GM21528 (cell line): Measurements from ENCODE around the gene LONRF2.
"Not testable (repeated sequence)": the region's sequence is repeated elsewhere in the genome, so short reads cannot be mapped to it uniquely, and the experiment has no call there.

Experiments
- ATAC-seq: cut with Tn5 transposase; IDR thresholded peaks from one replicate; pipeline ENCODE4 v1.9.1; 2021; ENCODE audit warnings: mild to moderate bottlenecking, moderate library complexity; ENCODE audit not compliant: unreplicated experiment, low FRiP score

LONRF2 gene

DNA sequence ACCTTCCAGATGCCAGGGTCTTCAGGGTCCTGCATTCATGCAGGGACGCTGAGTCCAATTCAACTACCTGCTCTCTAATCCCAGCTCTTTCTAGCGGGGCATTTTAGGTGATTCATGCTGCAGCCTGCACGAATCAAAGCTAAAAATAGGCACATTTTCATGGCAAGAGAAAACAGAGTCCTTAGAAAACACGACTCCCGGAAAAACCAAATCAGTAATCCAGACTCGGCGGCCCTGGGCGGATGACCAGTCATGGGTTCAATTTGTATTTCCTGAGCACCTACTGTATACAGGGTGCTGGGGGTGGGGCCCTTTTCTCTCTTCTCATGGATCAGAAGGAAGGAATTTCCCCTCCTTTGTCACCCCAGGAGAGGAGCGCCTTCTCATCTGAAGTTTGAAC lies 64.4 kb downstream of the LONRF2 start:
- ATAC-seq: no peak

- no peak for ATAC-seq
Observed at GRCh38 chr2:100256849-100257248, 65.5 kb downstream of the LONRF2 start.

- no peak for ATAC-seq
Observed at GRCh38 chr2:100256416-100256815, 65.9 kb downstream of the LONRF2 start.

GRCh38 chr2:100254646-100255210 lies 67.6 kb downstream of the LONRF2 start:
- ATAC-seq: no peak

- ATAC-seq: no peak
Observed at GRCh38 chr2:100253786-100254185, 68.5 kb downstream of the LONRF2 start.

DNA sequence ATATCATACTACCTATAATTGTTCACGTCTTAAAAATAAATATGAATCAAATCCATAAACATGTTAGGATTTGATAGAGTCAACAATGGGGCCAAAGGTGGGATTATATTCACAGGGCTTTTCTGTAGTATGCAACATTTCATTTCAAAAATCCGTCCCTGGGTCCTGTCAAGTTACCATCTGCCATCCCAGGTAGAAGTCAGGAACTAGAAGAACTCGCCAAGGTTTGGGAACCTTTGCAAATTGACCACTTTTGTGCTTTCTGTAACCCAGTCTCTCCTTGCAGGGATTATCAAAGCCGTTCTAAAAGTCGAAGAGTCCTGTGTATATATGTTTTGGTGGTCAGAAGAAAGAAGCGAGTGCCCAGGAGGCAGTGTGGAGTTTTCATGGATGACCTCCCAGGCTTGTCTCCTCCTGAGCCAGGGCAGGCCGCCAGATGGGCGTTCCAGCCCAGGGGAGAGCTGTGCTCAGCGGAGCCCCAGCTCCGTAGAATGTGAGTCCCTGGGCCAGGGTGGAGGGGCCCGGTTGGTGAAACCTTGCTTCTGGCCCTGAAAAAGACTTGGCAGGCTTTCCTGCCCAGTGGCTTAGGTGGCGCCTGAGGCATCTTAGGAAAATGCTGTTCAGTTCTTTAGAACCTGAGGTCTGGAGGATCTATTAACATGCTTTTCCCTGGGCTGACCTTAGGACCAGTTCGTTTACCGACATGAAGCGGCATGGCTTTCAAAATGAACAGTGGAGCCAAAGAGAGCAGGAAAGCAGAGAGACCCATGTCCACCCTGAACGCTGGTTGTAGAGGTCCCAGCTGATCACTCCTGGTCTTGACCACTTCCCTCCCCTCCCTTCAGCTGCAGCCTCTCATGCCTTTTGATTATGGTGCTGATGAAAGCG lies 69.2 kb downstream of the LONRF2 start:
- ATAC-seq: no peak

DNA sequence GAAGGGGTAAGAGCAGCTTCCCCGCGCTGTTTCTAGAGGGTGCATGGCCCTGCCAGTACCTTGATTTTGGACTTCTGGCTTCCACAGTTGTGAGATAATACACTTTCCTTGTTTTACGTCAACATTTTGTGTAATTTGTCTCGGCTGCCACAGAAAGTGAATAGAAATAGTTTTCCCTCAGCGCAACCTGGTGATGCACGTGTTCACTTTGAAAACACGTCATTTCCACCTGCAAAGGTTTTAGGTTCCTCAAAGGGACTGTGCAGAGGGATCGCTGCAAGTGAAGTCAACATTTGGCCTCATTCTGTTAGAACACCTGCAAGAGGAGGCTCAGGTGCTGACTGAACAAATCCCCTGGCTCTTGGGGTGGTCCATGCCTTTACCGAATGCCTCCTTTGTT lies 71.7 kb downstream of the LONRF2 start:
- no peak for ATAC-seq

GRCh38 chr2:100248971-100249370 lies 73.3 kb downstream of the LONRF2 start:
- ATAC-seq: no peak

DNA sequence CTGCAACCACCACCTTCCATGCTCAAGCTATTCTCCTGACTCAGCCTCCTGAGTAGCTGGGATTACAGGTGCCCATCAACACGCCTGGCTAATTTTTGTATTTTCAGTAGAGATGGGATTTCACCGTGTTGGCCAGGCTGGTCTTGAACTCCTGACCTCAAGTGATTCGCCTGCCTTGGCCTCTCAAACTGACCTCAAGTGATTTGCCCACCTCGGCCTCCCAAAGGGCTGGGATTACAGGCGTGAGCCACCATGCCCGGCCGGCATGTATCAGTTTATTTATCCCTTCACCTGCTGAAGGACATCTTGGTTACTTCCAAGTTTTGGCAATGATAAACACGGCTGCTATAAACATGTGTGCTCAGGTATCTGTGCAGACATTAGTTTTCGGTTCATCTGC lies 73.7 kb downstream of the LONRF2 start:
- not testable (repeated sequence) for ATAC-seq

DNA sequence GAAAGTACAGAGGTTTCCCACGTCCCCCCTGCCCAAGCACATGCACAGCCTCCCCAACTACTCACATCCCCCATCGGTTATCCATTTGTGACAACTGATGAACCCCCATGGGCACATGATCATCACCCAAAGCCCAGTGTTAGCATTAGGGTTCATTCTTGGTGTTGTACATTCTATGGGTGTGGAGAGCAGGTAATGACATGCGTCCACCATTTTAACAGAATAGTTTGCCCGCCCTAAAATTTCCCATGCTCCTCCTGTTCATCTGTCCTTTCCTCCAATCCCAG lies 74.3 kb downstream of the LONRF2 start:
- ATAC-seq: peak; percentile 19

- peak; percentile 78 for ATAC-seq
Observed at GRCh38 chr2:100247256-100248043, 74.9 kb downstream of the LONRF2 start.

GRCh38 chr2:100246163-100247145 lies 75.8 kb downstream of the LONRF2 start:
- no peak for ATAC-seq

- no peak for ATAC-seq
Observed at GRCh38 chr2:100245681-100246080, 76.6 kb downstream of the LONRF2 start.

GRCh38 chr2:100244881-100245605 lies 77.3 kb downstream of the LONRF2 start:
- ATAC-seq: no peak

- no peak for ATAC-seq
Observed at GRCh38 chr2:100243631-100244030, 78.7 kb downstream of the LONRF2 start.

DNA sequence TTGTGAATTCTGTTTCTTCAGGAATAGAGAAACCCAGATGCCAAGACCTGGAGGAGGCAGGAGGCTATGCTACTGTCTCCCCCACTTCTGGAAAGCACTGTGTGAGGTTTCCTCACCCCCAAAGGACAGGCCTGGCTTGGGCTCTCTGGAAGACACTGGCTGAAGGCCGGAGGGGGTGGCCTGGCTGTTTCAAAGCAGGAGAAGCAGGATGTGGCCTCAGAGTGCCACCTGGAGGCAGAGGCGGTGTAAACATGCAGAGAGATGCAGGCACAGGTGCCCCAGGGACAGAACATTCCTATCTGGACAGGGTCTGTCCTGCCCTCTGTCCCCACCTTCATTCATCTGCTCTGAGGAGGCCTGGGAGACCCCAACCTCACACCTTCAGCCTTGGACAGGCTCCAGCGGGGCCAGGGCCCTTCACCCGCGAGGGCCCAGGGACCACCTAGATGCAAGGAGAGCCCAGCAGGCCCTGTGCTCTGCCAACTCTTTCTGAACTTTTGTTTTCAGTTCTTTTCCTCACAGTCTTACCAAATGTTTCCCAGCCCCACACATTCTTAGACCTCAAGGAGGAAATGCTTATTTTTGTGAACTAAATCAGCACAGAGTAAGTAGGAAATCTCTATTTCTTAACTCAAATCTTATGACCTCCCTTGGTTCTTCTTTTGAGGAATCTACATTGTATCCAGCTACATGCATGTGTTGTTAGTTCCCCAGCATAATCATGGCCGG lies 79.2 kb downstream of the LONRF2 start:
- no peak for ATAC-seq

DNA sequence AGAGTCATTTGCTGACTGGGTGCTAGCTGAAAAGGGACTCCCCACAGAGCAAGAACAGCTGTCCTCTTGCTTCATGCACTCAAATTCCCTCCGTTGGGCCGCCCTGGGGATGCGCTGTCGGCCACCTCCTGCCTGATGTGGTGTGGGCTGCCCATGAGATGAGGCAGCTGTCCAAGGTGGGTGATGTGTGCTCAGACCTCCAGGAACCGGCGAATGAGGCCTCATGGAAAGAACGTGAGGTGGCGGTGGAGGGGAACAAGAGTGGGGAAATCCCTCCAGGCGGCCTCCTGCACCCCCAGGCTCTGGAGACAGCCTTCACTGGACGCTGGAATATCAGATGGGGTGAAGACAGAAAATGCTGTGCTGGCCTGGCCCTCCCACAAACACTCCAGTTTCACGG lies 79.8 kb downstream of the LONRF2 start:
- no peak for ATAC-seq

DNA sequence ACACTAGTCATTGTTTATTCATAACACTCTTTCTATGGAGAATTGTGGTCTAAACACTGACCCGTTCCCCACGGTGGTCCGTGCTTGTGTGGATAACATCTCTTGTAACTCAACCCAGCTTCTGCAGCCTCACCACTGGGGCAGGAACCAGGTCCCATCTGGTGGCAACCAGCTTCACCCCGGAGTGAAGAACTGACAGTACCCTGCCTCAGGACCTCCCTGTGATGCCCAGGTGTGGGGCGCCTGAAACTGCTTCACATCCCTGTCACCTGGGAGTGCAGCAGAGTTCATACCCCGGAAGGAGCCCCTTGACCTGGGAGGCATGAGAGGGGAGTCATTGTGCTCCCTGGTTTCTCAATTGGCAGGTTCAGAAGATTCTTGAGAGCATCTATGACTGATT lies 81.1 kb downstream of the LONRF2 start:
- ATAC-seq: no peak

DNA sequence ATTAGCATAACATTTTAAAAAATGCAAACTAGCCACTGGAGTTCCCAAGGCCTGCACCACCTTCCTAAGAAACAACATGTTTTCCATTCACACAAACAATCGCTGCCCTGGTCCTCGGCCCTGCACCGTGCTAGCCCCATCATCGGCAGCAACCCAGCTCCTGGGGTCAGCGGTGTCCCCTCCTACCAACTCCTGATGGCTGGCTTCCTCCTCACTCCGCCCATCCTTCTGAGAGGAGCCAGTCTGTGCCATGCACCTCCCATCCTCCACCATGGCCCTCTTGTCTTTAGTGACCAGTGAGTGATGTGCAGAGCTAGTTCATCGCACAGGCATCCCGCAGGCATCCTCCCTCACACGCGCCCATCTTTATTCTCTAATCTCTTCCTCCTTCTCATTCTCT lies 81.9 kb downstream of the LONRF2 start:
- no peak for ATAC-seq
